ENCODE results near the gene DRAM1. TPM values are rescaled to one million over a fixed set of nuclear protein-coding genes. Genes with fewer than 3 reads are reported as not detected.
A peak's percentile ranks its signal among the peaks of the same experiment; 100 is the strongest.
"Not testable (repeated sequence)": the region's sequence is repeated elsewhere in the genome, so short reads cannot be mapped to it uniquely, and the experiment has no call there.

The DRAM1 gene
- total RNA-seq = 4.7 TPM

GRCh38 chr12:101876861-101877805 is at the start of gene DRAM1:
Gene DRAM1, plus strand, starts transcription at chr12:101877580. Its CDS starts 210 bp downstream, at chr12:101877790.
- DNase-seq = peak; percentile 62

GRCh38 chr12:101828463-101829196 is 48.8 kb upstream of the DRAM1 start:
- DNase-seq = no peak

GRCh38 chr12:101829639-101830366 is 47.6 kb upstream of the DRAM1 start:
- no peak for DNase-seq

- DNase-seq = peak; percentile 84
Measured at GRCh38 chr12:101830367-101831325, 46.7 kb upstream of the DRAM1 start, which contains the start of gene GNPTAB. Gene GNPTAB, minus strand, starts transcription at chr12:101830959. Its CDS starts 284 bp downstream, at chr12:101830675.

GRCh38 chr12:101832030-101832429 is 45.4 kb upstream of the DRAM1 start:
- DNase-seq = no peak

GRCh38 chr12:101838628-101839323 is 38.6 kb upstream of the DRAM1 start:
- DNase-seq = no peak

- DNase-seq = no peak
Measured at GRCh38 chr12:101839324-101840283, 37.8 kb upstream of the DRAM1 start.

- DNase-seq = no peak
Measured at GRCh38 chr12:101841069-101841468, 36.3 kb upstream of the DRAM1 start.

- no peak for DNase-seq
Measured at GRCh38 chr12:101845137-101845711, 32.2 kb upstream of the DRAM1 start.

GRCh38 chr12:101847325-101847724 is 30.1 kb upstream of the DRAM1 start:
- DNase-seq = no peak

- DNase-seq = no peak
Measured at GRCh38 chr12:101850199-101850598, 27.2 kb upstream of the DRAM1 start.

GRCh38 chr12:101852998-101853397 is 24.4 kb upstream of the DRAM1 start:
- DNase-seq = no peak

- DNase-seq = no peak
Measured at GRCh38 chr12:101854747-101855146, 22.6 kb upstream of the DRAM1 start.

GRCh38 chr12:101855364-101855884 is 22.0 kb upstream of the DRAM1 start:
- peak; percentile 24 for DNase-seq

- no peak for DNase-seq
Measured at GRCh38 chr12:101855976-101856375, 21.4 kb upstream of the DRAM1 start.

- DNase-seq = not testable (repeated sequence)
Measured at GRCh38 chr12:101856614-101857013, 20.8 kb upstream of the DRAM1 start.

- no peak for DNase-seq
Measured at GRCh38 chr12:101857043-101857558, 20.3 kb upstream of the DRAM1 start.

GRCh38 chr12:101858361-101858760 is 19.0 kb upstream of the DRAM1 start:
- DNase-seq = no peak
